GM12873 (cell line): ENCODE results near the gene AIP.

Source experiments
- TF ChIP-seq, protein P1 (sequence below): IDR thresholded peaks from 2 replicates; pipeline ENCODE4 v1.5.1; 2012; ENCODE audit warnings: low read depth, mild to moderate bottlenecking, moderate library complexity, low read length, control low read depth; ENCODE audit not compliant: insufficient read depth; ENCODE audit errors: missing control alignments

The AIP gene

DNA sequence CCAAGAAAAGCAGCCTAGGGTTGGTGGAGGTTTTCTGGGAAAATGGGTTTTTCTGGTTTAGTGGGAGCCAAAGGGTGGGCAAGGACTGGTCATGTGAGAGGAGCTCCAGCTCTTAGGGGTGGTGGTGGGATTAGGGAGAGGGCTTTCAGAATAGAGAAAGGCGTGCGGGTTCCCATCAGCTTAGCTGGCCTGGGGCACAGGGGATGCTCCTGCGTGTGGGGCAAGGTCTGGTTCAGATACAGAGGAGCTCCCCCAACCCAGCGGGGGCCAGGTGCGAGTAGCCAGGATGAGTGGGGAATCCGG is 14.4 kb upstream of the AIP start:
- TF ChIP-seq, protein P1, sequence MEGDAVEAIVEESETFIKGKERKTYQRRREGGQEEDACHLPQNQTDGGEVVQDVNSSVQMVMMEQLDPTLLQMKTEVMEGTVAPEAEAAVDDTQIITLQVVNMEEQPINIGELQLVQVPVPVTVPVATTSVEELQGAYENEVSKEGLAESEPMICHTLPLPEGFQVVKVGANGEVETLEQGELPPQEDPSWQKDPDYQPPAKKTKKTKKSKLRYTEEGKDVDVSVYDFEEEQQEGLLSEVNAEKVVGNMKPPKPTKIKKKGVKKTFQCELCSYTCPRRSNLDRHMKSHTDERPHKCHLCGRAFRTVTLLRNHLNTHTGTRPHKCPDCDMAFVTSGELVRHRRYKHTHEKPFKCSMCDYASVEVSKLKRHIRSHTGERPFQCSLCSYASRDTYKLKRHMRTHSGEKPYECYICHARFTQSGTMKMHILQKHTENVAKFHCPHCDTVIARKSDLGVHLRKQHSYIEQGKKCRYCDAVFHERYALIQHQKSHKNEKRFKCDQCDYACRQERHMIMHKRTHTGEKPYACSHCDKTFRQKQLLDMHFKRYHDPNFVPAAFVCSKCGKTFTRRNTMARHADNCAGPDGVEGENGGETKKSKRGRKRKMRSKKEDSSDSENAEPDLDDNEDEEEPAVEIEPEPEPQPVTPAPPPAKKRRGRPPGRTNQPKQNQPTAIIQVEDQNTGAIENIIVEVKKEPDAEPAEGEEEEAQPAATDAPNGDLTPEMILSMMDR, result no peak

- TF ChIP-seq, protein P1, result peak; percentile 68
These were observed 13.9 kb upstream of the AIP start, which contains the start of gene TMEM134 for GRCh38 chr11:67468759-67469507. TSS of gene TMEM134 (minus strand) at chr11:67469251. CDS start at chr11:67469192, 59 bp downstream.

DNA sequence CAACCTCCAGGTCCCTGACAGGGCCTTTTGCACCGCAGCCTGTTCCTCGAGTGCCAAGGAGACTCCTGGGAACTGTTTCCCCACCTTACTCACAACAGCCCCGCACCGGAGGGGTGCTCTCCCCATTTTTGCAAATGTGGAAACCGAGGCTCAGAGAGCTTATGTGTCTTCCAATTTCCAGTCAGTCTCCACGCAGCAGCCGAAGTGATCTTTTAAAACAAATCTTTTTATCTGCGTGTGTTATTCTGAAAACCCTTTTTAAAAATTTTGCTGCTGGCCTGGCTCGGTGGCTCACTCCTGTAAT is 13.4 kb upstream of the AIP start:
- TF ChIP-seq, protein P1, result no peak

GRCh38 chr11:67470337-67471002 is 12.4 kb upstream of the AIP start:
- TF ChIP-seq, protein P1, result no peak

DNA sequence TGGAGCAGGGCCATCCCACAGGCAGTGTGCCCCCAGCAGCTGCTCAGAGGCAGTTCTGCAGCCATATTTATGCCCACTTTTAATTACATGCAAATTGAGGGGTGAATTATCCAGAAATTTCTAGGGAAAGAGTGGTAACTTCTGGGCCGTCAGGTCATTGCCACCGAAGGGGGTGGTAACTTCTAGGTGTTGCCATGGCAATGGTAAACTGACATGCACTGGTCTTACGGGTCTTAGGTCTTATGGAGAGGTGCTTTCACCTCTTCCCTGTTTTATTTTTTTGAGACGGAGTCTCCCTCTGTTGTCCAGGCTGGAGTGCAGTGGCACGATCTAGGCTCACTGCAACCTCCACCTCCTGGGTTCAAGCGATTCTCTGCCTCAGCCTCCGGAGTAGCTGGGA is 9.9 kb upstream of the AIP start:
- TF ChIP-seq, protein P1, result no peak

- TF ChIP-seq, protein P1, result no peak
These were observed 475 bp upstream of the AIP start for GRCh38 chr11:67482275-67482826.

GRCh38 chr11:67483831-67484665 is 1.2 kb downstream of the AIP start:
- TF ChIP-seq, protein P1, result no peak
